AG08395 (cell line): ENCODE results near the gene FOXD4L3.
"Not testable (repeated sequence)": the region's sequence is repeated elsewhere in the genome, so short reads cannot be mapped to it uniquely, and the experiment has no call there.

Experiments
- DNase-seq: peaks from one replicate; pipeline ENCODE4 v3.0.0; 2012; ENCODE audit warnings: mixed read lengths, low spot score

The FOXD4L3 gene

DNA sequence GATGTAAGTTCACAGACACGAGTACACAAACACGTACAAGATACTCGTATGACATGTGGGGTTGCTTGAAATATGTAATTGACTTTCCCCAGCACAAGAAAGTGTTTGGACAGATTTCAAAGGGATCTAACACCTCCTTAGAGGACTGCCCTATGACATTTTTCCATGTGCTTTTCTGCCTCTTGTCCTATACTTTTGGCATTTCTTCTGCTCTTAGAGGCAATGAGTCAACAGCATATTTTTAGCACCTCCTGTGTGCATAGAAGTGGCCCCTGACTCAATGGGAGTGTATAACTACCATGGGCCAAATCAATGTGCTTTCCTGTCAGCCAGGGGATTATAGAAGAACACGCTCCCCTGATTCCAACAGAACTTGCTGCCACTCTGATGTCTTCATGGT is 49.0 kb downstream of the FOXD4L3 start:
- DNase-seq, result not testable (repeated sequence)
